Heart right ventricle (tissue), 16 donors: ENCODE data around the gene C3. TPM values are rescaled to one million over a fixed set of nuclear protein-coding genes. Genes with fewer than 3 reads are reported as not detected.

Experiments
- ATAC-seq, 8 donors: fragments of 200-7000 bp; cut with Tn5 transposase; one replicate each; pipeline ENCODE4 v1.9.1; 2020; ENCODE audit warnings: mild to moderate bottlenecking in 8 of 8, moderate library complexity in 8 of 8, moderate number of reproducible peaks in 1 of 8
- DNase-seq, 2 donors: peaks; one replicate each; pipeline ENCODE4 v3.0.0-alpha.2; 2020
- H3K27ac ChIP-seq, 10 donors: fragments of 200-600 bp; sonication (generic) in 2 of 10; one replicate each; pipeline versions ENCODE4 v1.5.0 to v1.8.0; 2020 to 2022; ENCODE audit warnings: mild to moderate bottlenecking in 3 of 10
- H3K27me3 ChIP-seq, 7 donors: fragments of 200-600 bp; one replicate each; pipeline ENCODE4 v1.8.0; 2021 to 2022; ENCODE audit warnings: mild to moderate bottlenecking in 2 of 7
- H3K36me3 ChIP-seq, 9 donors: fragments of 200-600 bp; sonication (generic) in 1 of 9; one replicate each; pipeline versions ENCODE4 v1.5.0 to v1.8.0; 2020 to 2022; ENCODE audit warnings: mild to moderate bottlenecking in 2 of 9
- H3K4me1 ChIP-seq, 9 donors: fragments of 200-600 bp; sonication (generic) in 1 of 9; one replicate each; pipeline versions ENCODE4 v1.5.0 to v1.8.0; 2020 to 2022; ENCODE audit warnings: mild to moderate bottlenecking in 4 of 9
- H3K4me3 ChIP-seq, 10 donors: fragments of 200-600 bp; sonication (generic) in 2 of 10; one replicate each; pipeline versions ENCODE4 v1.5.0 to v1.8.0; 2020 to 2022; ENCODE audit warnings: mild to moderate bottlenecking in 7 of 10, moderate library complexity in 2 of 10
- H3K9me3 ChIP-seq, 11 donors: fragments of 200-600 bp in 10 of 11; sonication (generic) in 2 of 11; one replicate each; pipeline versions ENCODE4 v1.5.0 to v1.8.0; 2013 to 2022; ENCODE audit warnings: mild to moderate bottlenecking in 2 of 11, control low read depth in 1 of 11, moderate library complexity in 1 of 11
- CTCF ChIP-seq, 9 donors: fragments of 200-600 bp; sonication (generic) in 2 of 9; IDR thresholded peaks; one replicate each; pipeline versions ENCODE4 v1.5.0 to v1.8.0; 2021 to 2022; ENCODE audit warnings: antibody characterized with exemption in 9 of 9, mild to moderate bottlenecking in 5 of 9, moderate library complexity in 1 of 9
- WGBS, 2 donors: extraction: QIAGEN DNeasy Blood & Tissue Kit; methylation state at CpG; one replicate each; pipeline ENCODE4 v1.1.7; 2013; ENCODE audit warnings: inconsistent platforms in 1 of 2; 5-methylcytosine and 5-hydroxymethylcytosine counted together
- intact Hi-C, 10 donors: fragments of 100-400 bp; cut with DNase I; formaldehyde crosslinking; loops; one replicate each; pipeline versions ENCODE4 v1.11.1 to v1.14.2; 2022
- polyA plus RNA-seq, 2 donors: library from polyadenylated mRNA; stranded (reverse); fragments of 200-250 nt; gene quantifications; one replicate each; pipeline ENCODE4 v1.2.3, GENCODE V29; 2013
- total RNA-seq, 10 donors: library from RNA; stranded (reverse); fragmentation: NEBNext Ultra II Directional in 3 of 10; extraction: Animal tissue kit (Norgen Biotek cat#: 25700) in 3 of 10; gene quantifications; one replicate each; pipeline versions ENCODE4 v1.2.1 to v1.2.4, GENCODE V29; 2021 to 2023
- donor health status: Arrhythmogenic right ventricular cardiomyopathy.
- donor health status: ischemic (EF 13 %, LVEDD 7.1; RV severe dilation, severe dysfunction).
- donor health status: healthy with polysubstance abuse.
- donor health status: DM: no; HTN: yes; CAD: no.
- donor health status: DM: no; HTN: no; CAD: no.
- donor health status: ischemic (EF 25% LVEDD 6.9; RV normal size, moderate dysfunction).
- donor health status: ischemic (EF 25% LVEDD 5.7; RV mildly dilated, moderate dysfunction).
- donor health status: healthy.
- donor health status: DM: yes; HTN: yes; CAD: no.
- donor health status: Ischemic cardiomyopathy.
- donor health status: ischemic (EF 35%, LVEDD 5.7; RV mildly dilated, moderate dysfunction).
- donor health status: nonischemic (EF 11% LVEDD 7.7; RV severe dilation, severe dysfunction).
- donor health status: DM: yes; HTN: yes; CAD: no.
- donor health status: PGD.
- donor health status: ischemic (EF 29% LVEDD 5.4; RV normal size, mild dysfunction).
- donor health status: nonischemic (EF 23%, LVEDD 6.1; RV moderate dilation, normal function).

The C3 gene
- total and polyA plus RNA-seq, 12 donors, result 23.0 to 475 (median 170) TPM

GRCh38 chr19:6738787-6739389 is 18.4 kb upstream of the C3 start:
- intact Hi-C loops, result loop anchor here in 8 of 10 donors (2.0 to 10.0 kb wide), 9 partner anchors 14 to 656 kb away; partner anchors contain the start of genes ALKBH7 (in 1 of the 8), PSPN (in 1 of the 8) and ZNF557 (in 1 of the 8)
- H3K9me3 ChIP-seq, result no peaks in the 10 kb centered on the region
- H3K4me1 ChIP-seq, result peaks cover 12 to 67% (median 53%) of the 10 kb centered on the region in 9 donors
- 9 to 12% methylated on average over 24 of the region's 24 CpGs for WGBS, 2 donors
- H3K27ac ChIP-seq, result peak overlapping the region; percentile 74 to 100 (median 94)
- H3K27me3 ChIP-seq, result peaks cover 0 to 10% (median 0%) of the 10 kb centered on the region in 7 donors
- H3K36me3 ChIP-seq, result peaks cover 0 to 40% (median 4%) of the 10 kb centered on the region in 9 donors
- peak in 1 of 9 donors; percentile 23 for TF ChIP-seq CTCF (IDR thresholded peaks at IDR 0.05)
- H3K4me3 ChIP-seq, result peak overlapping the region in 9 of 10 donors; percentile 23 to 97 (median 91)
- ATAC-seq (peak in 1 of 8 donors; percentile 2), DNase-seq (peak; percentile 59 to 62)

- peaks cover 12 to 63% (median 49%) of the 10 kb centered on the region in 9 donors for H3K4me1 ChIP-seq
- H3K36me3 ChIP-seq, result peaks cover 0 to 39% (median 0%) of the 10 kb centered on the region in 9 donors
- peak overlapping the region; percentile 74 to 100 (median 94) for H3K27ac ChIP-seq
- peaks cover 0 to 10% (median 0%) of the 10 kb centered on the region in 7 donors for H3K27me3 ChIP-seq
- intact Hi-C loops, result loop anchor here in 8 of 10 donors (2.0 to 10.0 kb wide), 10 partner anchors 15 to 657 kb away; partner anchors contain the start of genes ALKBH7 (in 1 of the 8), PSPN (in 1 of the 8) and ZNF557 (in 1 of the 8)
- peak; percentile 31 to 81 (median 66) for TF ChIP-seq CTCF (IDR thresholded peaks at IDR 0.05)
- WGBS, 2 donors, result 12% methylated on average over 13 of the region's 13 CpGs
- DNase-seq (peak; percentile 80 to 87), ATAC-seq (peak; percentile 5 to 83 (median 50))
- H3K4me3 ChIP-seq, result peak overlapping the region in 8 of 10 donors; percentile 23 to 99 (median 94)
- H3K9me3 ChIP-seq, result no peaks in the 10 kb centered on the region
Observed at GRCh38 chr19:6737873-6738786, 17.7 kb upstream of the C3 start.

- intact Hi-C loops, result loop anchor here in 6 of 10 donors (2.0 to 10.0 kb wide), 9 partner anchors 103 to 657 kb away; partner anchors contain the start of genes ALKBH7 (in 1 of the 6), PSPN (in 1 of the 6) and ZNF557 (in 1 of the 6)
- 0% methylated on average over 46 to 54 of the region's 55 CpGs for WGBS, 2 donors
- peaks cover 0 to 39% (median under 1%) of the 10 kb centered on the region in 9 donors for H3K36me3 ChIP-seq
- H3K4me3 ChIP-seq, result peak within 1 kb of the TSS; percentile 59 to 99 (median 86)
- no peaks in the 10 kb centered on the region for H3K9me3 ChIP-seq
- DNase-seq, result peak; percentile 99 to 100
- peak within 1 kb of the TSS; percentile 94 to 100 (median 98) for H3K27ac ChIP-seq
- TF ChIP-seq CTCF (IDR thresholded peaks at IDR 0.05), result no peak
- ATAC-seq, result peak; percentile 79 to 91 (median 86)
- H3K4me1 ChIP-seq, result peaks cover 12 to 58% (median 43%) of the 10 kb centered on the region in 9 donors
- peaks cover 0 to 10% (median 0%) of the 10 kb centered on the region in 7 donors for H3K27me3 ChIP-seq
Observed at GRCh38 chr19:6737284-6737872, 16.9 kb upstream of the C3 start, which contains the start of gene GPR108. Gene GPR108, minus strand, starts transcription at chr19:6737580. Its CDS starts 4 bp downstream, at chr19:6737576.
